ENCODE data around the gene RPL34. TPM values are rescaled to one million over a fixed set of nuclear protein-coding genes. Genes with fewer than 3 reads are reported as not detected.

Gene RPL34
- total RNA-seq, 1 donor from 2014 or later: 700 TPM

- no peak for DNase-seq
These were observed 4.1 kb downstream of the RPL34 start for GRCh38 chr4:108624263-108625056.

- no peak for DNase-seq
These were observed 5.7 kb downstream of the RPL34 start for GRCh38 chr4:108626056-108626455.

- DNase-seq: no peak
These were observed 8.0 kb downstream of the RPL34 start for GRCh38 chr4:108628411-108628810.

GRCh38 chr4:108635070-108635655, 14.8 kb downstream of the RPL34 start:
- no peak for DNase-seq

GRCh38 chr4:108636246-108636645, 15.9 kb downstream of the RPL34 start:
- no peak for DNase-seq

- no peak for DNase-seq
These were observed 17.5 kb downstream of the RPL34 start for GRCh38 chr4:108637856-108638255.

GRCh38 chr4:108644237-108644636, 23.9 kb downstream of the RPL34 start:
- no peak for DNase-seq

- no peak for DNase-seq
These were observed 26.3 kb downstream of the RPL34 start for GRCh38 chr4:108646706-108647105.

GRCh38 chr4:108649863-108650211, 29.5 kb downstream of the RPL34 start:
- DNase-seq: no peak

GRCh38 chr4:108650212-108651013, 30.0 kb downstream of the RPL34 start, which contains the start of gene OSTC:
TSS of gene OSTC (plus strand) at chr4:108650599. CDS start at chr4:108650656, 57 bp downstream.
- peak; percentile 99 for DNase-seq

- DNase-seq: peak; percentile 27
These were observed 30.8 kb downstream of the RPL34 start for GRCh38 chr4:108651014-108651791.

GRCh38 chr4:108662629-108663028, 42.3 kb downstream of the RPL34 start:
- no peak for DNase-seq

- no peak for DNase-seq
These were observed 54.1 kb downstream of the RPL34 start for GRCh38 chr4:108674356-108674977.

Small RNAs within 50 kb of the gene (small RNA-seq; reads per million reads assigned to genes)
- not detected for gene RNU6-431P (ENCODE audit: low replicate concordance)

Other genes with a start within 250 kb of the RPL34 start
- 85.3 TPM for gene OSTC, start 30.0 kb downstream of the RPL34 start, total RNA-seq
- gene ETNPPL, start 142.5 kb downstream of the RPL34 start, total RNA-seq: not detected